NCI-H2227 treated with DMSO at 0.1 percent for 48 hours (cell line): ENCODE results near the gene E2F2.

Experiments
- DNase-seq: peaks from one replicate; lab custom pipeline; 2025; lab: John Stamatoyannopoulos, UW

Gene E2F2

GRCh38 chr1:23562137-23562876 is 31.3 kb upstream of the E2F2 start:
- peak; percentile 95 for DNase-seq

- no peak for DNase-seq
Measured at GRCh38 chr1:23561813-23562100, 30.7 kb upstream of the E2F2 start.

GRCh38 chr1:23561076-23561812 is 30.2 kb upstream of the E2F2 start:
- no peak for DNase-seq

- peak; percentile 92 for DNase-seq
Measured at GRCh38 chr1:23559985-23560741, 29.1 kb upstream of the E2F2 start.

- peak; percentile 95 for DNase-seq
Measured at GRCh38 chr1:23559136-23559984, 28.3 kb upstream of the E2F2 start, which contains the start of gene ID3. ID3 (minus strand) TSS chr1:23559501; CDS start chr1:23559426, 75 bp downstream.

GRCh38 chr1:23558872-23559135 is 27.8 kb upstream of the E2F2 start:
- no peak for DNase-seq

- peak; percentile 39 for DNase-seq
Measured at GRCh38 chr1:23558140-23558871, 27.3 kb upstream of the E2F2 start.

- no peak for DNase-seq
Measured at GRCh38 chr1:23557471-23558124, 26.6 kb upstream of the E2F2 start.

- DNase-seq: no peak
Measured at GRCh38 chr1:23556635-23557470, 25.8 kb upstream of the E2F2 start.

- peak; percentile 82 for DNase-seq
Measured at GRCh38 chr1:23555986-23556634, 25.1 kb upstream of the E2F2 start.

- peak; percentile 87 for DNase-seq
Measured at GRCh38 chr1:23555270-23555985, 24.4 kb upstream of the E2F2 start.

- peak; percentile 90 for DNase-seq
Measured at GRCh38 chr1:23554481-23555269, 23.6 kb upstream of the E2F2 start.

- no peak for DNase-seq
Measured at GRCh38 chr1:23554127-23554480, 23.1 kb upstream of the E2F2 start.

GRCh38 chr1:23553231-23554126 is 22.4 kb upstream of the E2F2 start:
- DNase-seq: peak; percentile 30

GRCh38 chr1:23551849-23552248 is 20.8 kb upstream of the E2F2 start:
- DNase-seq: no peak

GRCh38 chr1:23548704-23549143 is 17.7 kb upstream of the E2F2 start:
- no peak for DNase-seq
